Activated naive CD8-positive, alpha-beta T cell treated with anti-CD3 and anti-CD28 coated beads, Interleukin-2, amount 10 ng/mL, durations not matched to agents 7 days and 5 days (primary cell): ENCODE results near the gene SLCO2A1. TPM values are rescaled to one million over a fixed set of nuclear protein-coding genes. Genes with fewer than 3 reads are reported as not detected.
A peak's percentile ranks its signal among the peaks of the same experiment; 100 is the strongest.

Source experiments
- ATAC-seq: fragments of 150-1000 bp; cut with Tn5 transposase; one replicate; pipeline ENCODE4 v1.10.0; 2021; ENCODE audit warnings: low read depth, moderate library complexity
- POLR2A ChIA-PET: fragments of 350-600 bp; sonication (Branson Sonifier 250); formaldehyde crosslinking; loops from one replicate; lab custom pipeline; 2021; ENCODE audit warnings: antibody characterized with exemption; lab: Charles Lee
- DNase-seq: peaks from one replicate; pipeline ENCODE4 v3.0.0; 2021
- H3K27ac Mint-ChIP-seq: one replicate; pipeline ENCODE4 v1.8.0; 2022; ENCODE audit warnings: mild to moderate bottlenecking, mixed read lengths
- H3K27me3 Mint-ChIP-seq: one replicate; pipeline ENCODE4 v1.8.0; 2022; ENCODE audit warnings: mild to moderate bottlenecking, moderate library complexity, mixed read lengths
- H3K36me3 Mint-ChIP-seq: one replicate; pipeline ENCODE4 v1.8.0; 2021; ENCODE audit warnings: mild to moderate bottlenecking, mixed read lengths
- H3K4me1 Mint-ChIP-seq: one replicate; pipeline ENCODE4 v1.8.0; 2021; ENCODE audit warnings: mixed read lengths
- H3K4me3 Mint-ChIP-seq: one replicate; pipeline ENCODE4 v1.8.0; 2022; ENCODE audit warnings: mild to moderate bottlenecking, moderate library complexity, mixed read lengths
- H3K9me3 Mint-ChIP-seq: one replicate; pipeline ENCODE4 v1.8.0; 2021; ENCODE audit warnings: mixed read lengths
- total RNA-seq, 2 experiments: library from RNA; stranded (reverse); gene quantifications; one replicate each; pipeline ENCODE4 v1.2.3, GENCODE V29; 2021

The SLCO2A1 gene
- total RNA-seq, 2 experiments from 2014 or later: not detected

DNA sequence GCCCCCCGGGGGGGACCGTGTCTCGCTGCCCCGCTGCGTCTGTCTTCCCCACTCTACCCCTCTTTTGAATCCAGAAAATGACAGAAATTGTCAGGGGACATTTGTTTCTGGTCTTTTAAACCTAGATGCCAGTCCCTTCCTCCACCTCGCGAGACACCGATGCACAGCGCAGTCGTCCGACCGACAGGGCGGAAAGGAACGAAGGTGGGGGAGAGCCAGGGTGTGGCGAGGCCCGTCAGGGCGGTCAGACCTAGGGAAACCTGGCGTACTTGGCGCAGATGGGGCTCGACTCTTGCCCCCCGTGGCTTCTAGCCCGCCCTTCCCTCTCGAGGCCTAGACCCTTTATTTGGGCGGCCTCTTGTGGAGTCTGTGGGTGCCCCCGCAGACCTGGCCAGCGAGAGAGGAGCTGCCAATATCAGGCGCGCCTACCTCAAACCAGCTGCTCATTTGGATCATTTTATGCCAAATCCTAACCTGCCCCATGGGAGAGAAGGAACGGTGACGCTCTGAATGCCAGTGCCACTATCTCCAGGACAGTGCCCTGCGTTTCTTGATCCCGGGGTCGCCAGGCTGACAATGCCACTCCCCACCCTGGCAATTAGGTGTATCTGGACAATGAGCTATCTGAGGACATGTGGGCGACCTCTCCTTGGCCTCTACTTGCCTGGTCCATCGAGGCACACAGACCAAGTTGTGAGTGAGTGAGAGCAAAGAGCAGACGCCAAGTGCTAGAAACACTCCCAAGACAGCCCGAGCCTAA, 133.5 kb downstream of the SLCO2A1 start:
- POLR2A ChIA-PET: no interaction called here
- H3K4me3 Mint-ChIP-seq: peak overlapping the region; percentile 69
- H3K27ac Mint-ChIP-seq: no peak overlapping the region
- H3K36me3 Mint-ChIP-seq: no peaks in the 10 kb centered on the region
- DNase-seq (no peak), ATAC-seq (peak; percentile 38)
- peaks cover 78% of the 10 kb centered on the region for H3K27me3 Mint-ChIP-seq
- H3K4me1 Mint-ChIP-seq: peaks cover 2% of the 10 kb centered on the region
- no peaks in the 10 kb centered on the region for H3K9me3 Mint-ChIP-seq

DNA sequence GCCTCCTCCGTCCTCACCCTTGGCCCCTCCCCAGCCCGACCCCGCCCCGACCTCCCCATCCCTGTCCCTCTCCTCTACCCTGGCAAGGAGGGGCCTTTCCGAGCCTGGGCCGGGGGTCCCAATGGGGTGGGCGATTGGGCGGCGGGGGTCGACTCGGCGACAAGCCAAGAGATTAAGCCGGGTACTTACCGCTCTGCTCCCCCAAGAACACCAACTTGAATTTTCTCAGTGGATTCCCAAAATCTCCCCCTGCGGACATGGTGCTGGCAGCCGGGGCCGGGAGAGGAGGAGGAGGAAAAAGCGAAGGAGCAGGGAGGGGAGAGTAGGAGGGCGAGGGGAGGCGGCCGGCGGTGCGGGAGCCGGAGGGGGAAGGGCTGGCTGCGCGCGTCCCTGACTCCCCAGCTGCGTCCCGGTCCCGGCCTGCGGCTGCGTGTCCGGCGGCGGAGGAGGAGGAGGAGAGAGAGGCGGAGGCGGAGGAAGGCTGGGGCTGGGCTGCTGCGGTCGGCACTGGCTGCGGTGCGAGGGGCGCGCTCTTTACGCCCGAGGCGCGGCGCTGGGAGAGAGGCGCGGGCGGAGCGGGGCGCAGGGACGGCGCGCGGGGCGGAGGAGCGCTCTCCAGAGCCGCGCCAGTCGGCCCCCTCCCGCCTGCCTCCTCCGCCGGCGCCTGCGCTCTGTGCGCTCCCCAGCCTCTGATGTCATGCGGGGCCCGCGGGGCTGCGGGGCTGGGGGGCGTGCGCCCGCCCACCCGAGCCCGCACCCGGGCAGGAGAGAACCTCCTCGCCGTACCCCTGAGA, 134.3 kb downstream of the SLCO2A1 start, which contains the start of gene RAB6B:
TSS of gene RAB6B (minus strand) at position 675 of the 794 bp plus-strand sequence. CDS start at position 259, 416 bp downstream.
- peaks cover 77% of the 10 kb centered on the region for H3K27me3 Mint-ChIP-seq
- H3K27ac Mint-ChIP-seq: no peak within 1 kb of the TSS
- no peaks in the 10 kb centered on the region for H3K9me3 Mint-ChIP-seq
- peaks cover 2% of the 10 kb centered on the region for H3K4me1 Mint-ChIP-seq
- POLR2A ChIA-PET: no interaction called here
- no peaks in the 10 kb centered on the region for H3K36me3 Mint-ChIP-seq
- peak; percentile 84 for ATAC-seq
- peak within 1 kb of the TSS; percentile 71 for H3K4me3 Mint-ChIP-seq
- peak; percentile 53 for DNase-seq

- POLR2A ChIA-PET: no interaction called here
- no peak for ATAC-seq
- Mint-ChIP-seq H3K4me1 (peaks cover 2% of the 10 kb centered on the region), H3K27me3 (peaks cover 71% of the 10 kb centered on the region), H3K36me3 (no peaks in the 10 kb centered on the region), H3K4me3 (no peak overlapping the region), H3K27ac (no peak overlapping the region), H3K9me3 (no peaks in the 10 kb centered on the region)
- DNase-seq: no peak
Measured at GRCh38 chr3:133894353-133895207, 135.1 kb downstream of the SLCO2A1 start.

- DNase-seq (no peak), ATAC-seq (no peak)
- Mint-ChIP-seq H3K9me3 (no peaks in the 10 kb centered on the region), H3K27ac (no peak overlapping the region), H3K4me1 (peaks cover 2% of the 10 kb centered on the region), H3K27me3 (peaks cover 67% of the 10 kb centered on the region), H3K4me3 (no peak overlapping the region), H3K36me3 (no peaks in the 10 kb centered on the region)
- POLR2A ChIA-PET: no interaction called here
Measured at GRCh38 chr3:133893683-133894352, 135.9 kb downstream of the SLCO2A1 start.

DNA sequence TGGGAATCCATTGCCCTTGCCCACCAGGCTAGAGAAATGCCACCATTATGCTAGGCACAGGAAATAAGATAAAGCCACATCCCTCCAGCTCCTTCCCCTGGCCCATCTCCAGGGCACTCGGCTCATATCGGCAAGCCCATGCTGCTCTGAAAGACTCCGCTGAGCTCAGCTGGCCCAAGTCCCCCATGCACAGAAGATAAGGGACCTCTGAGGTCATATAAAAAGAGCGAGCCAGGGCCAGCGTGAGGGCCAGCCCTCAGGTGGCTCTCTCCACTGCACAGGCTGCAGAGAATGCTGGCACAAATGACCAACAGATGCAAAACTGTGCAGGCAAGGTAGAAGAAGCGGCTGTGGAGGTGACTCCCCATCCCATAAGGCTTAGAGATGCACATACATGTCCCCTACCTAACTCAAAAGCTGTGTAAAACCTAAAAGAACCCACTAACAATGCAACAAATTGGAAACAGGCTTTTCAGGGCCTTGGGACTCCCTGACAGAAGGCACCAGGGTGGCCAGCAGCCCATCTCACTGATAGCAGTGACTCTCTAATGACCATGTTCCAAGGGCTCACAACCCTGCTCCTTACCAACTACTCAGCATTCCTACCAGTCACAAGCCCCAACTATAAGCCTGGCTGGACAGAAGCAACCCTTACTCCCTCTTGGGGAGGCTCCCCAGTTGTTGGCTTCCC, 137.0 kb downstream of the SLCO2A1 start:
- Mint-ChIP-seq H3K9me3 (no peaks in the 10 kb centered on the region), H3K36me3 (no peaks in the 10 kb centered on the region), H3K4me1 (peaks cover 2% of the 10 kb centered on the region), H3K4me3 (no peak overlapping the region), H3K27ac (no peak overlapping the region), H3K27me3 (peaks cover 61% of the 10 kb centered on the region)
- DNase-seq: no peak
- POLR2A ChIA-PET: no interaction called here
- no peak for ATAC-seq

GRCh38 chr3:133891662-133892378, 137.9 kb downstream of the SLCO2A1 start:
- Mint-ChIP-seq H3K27ac (no peak overlapping the region), H3K27me3 (peaks cover 54% of the 10 kb centered on the region), H3K9me3 (no peaks in the 10 kb centered on the region), H3K4me3 (no peak overlapping the region), H3K4me1 (peaks cover 2% of the 10 kb centered on the region), H3K36me3 (no peaks in the 10 kb centered on the region)
- no peak for DNase-seq
- ATAC-seq: no peak
- POLR2A ChIA-PET: no interaction called here

DNA sequence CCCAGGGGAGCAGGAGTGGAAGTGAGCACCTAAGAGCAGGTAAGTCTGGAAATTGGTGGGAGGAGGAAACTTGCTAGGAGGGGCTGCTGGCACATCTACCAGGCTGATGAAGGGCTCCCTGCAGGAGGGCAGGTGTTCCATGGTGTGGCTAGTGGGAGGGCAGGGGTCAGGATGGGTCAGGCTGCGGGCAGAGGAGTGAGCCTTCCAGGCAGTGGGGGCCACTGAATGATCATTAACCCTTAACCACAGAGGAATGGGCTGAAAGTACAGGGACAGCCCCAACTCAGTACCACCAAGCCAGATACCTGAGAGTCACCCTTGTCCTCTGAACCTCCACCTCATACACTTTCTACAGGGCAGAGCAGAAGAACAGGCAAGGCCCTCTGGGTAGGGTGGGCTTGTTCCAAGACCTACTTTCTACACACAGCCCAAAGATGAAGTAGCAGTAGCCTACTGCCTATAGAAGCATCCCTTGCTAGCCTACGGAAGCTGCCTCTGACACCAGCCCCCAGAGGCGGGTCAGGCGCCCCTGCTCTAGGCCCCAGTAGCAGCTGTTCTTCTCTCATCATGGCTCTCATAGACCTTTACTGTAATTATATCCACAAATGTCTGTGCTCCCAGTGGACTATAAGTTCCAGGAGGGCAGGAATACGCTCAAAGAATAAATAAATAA, 138.6 kb downstream of the SLCO2A1 start:
- H3K36me3 Mint-ChIP-seq: no peaks in the 10 kb centered on the region
- no peaks in the 10 kb centered on the region for H3K9me3 Mint-ChIP-seq
- H3K27me3 Mint-ChIP-seq: peaks cover 47% of the 10 kb centered on the region
- ATAC-seq (no peak), DNase-seq (no peak)
- H3K4me3 Mint-ChIP-seq: no peak overlapping the region
- no peak overlapping the region for H3K27ac Mint-ChIP-seq
- POLR2A ChIA-PET: no interaction called here
- H3K4me1 Mint-ChIP-seq: peaks cover 2% of the 10 kb centered on the region

GRCh38 chr3:133890037-133890436, 139.7 kb downstream of the SLCO2A1 start:
- DNase-seq (no peak), ATAC-seq (no peak)
- POLR2A ChIA-PET: no interaction called here
- no peaks in the 10 kb centered on the region for H3K4me1 Mint-ChIP-seq
- no peak overlapping the region for H3K4me3 Mint-ChIP-seq
- H3K27me3 Mint-ChIP-seq: peaks cover 42% of the 10 kb centered on the region
- H3K36me3 Mint-ChIP-seq: no peaks in the 10 kb centered on the region
- H3K9me3 Mint-ChIP-seq: no peaks in the 10 kb centered on the region
- H3K27ac Mint-ChIP-seq: no peak overlapping the region

DNA sequence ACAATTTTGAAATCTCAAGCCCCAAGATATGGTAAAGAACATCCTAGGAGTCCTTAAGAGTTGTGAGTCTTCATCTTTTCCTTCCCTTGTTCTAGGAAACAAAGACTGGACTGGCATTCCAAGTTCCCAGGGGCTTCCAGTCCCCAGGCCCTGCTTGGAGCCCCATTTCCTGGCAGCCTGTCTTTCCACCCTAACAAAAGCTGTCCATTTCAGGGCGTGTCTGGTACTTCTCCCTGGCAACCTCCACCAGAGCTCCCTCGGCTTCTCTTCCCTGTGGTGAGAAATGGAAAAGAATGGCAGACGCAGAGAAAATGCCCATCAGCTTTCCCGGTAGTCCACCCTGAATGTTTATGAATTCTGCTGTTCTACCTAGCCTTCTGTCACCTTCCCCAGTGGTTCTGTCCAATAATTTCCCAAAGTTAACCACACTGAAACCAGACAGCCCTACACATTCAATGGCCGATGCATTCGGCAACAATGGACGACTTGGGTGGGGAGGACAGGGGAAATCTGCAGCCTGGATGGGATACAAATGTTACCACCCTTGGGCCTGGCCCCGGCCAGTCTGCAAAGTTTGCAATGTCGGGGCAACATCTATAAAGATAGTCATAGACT, 140.9 kb downstream of the SLCO2A1 start:
- Mint-ChIP-seq H3K4me3 (no peak overlapping the region), H3K27ac (no peak overlapping the region), H3K4me1 (no peaks in the 10 kb centered on the region), H3K36me3 (no peaks in the 10 kb centered on the region), H3K27me3 (peaks cover 32% of the 10 kb centered on the region), H3K9me3 (no peaks in the 10 kb centered on the region)
- POLR2A ChIA-PET: no interaction called here
- no peak for ATAC-seq
- DNase-seq: no peak

DNA sequence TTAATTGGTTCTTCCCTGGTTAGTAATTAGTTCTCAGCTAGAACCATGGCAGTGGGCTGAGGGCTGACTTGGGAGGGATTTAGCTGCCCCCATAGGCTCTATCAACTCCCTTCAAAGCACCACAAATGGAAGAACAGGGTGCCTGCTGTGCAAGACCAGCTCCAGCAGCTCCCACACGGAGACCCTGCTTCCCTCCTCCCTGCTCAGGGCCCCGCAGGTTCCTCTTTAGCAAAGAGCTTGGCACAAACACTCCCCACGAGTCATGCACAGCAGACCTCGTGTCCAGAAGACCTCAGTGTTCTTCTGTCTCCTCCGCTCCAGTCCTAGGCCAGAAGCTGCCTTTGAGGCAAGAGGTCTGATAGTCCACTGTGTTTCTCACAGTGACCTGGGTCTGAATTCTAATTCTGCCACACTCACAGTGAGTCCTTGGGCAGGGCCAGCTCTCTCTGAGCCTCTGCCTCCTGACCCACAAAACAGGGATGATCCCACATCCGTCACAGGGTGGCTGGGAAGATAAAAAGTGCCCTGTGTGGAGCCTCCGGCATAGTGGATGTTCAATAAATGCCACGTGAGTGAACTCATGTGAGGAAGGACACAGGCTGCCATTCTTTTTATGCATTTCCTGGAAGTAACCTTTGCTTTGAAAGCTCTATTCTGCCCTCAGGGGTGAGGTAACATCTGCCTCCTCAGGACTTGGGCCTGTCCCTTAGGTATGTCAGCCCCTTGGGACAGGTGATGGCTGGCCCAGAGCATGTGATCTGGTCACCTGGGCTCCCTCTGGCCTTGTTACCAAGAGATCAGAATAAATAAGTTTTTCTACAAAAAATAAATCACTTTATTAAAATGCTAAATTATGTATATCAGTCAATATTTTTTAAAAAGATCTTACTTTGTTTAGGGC, 141.7 kb downstream of the SLCO2A1 start:
- Mint-ChIP-seq H3K4me1 (peaks cover 1% of the 10 kb centered on the region), H3K4me3 (no peak overlapping the region), H3K36me3 (no peaks in the 10 kb centered on the region), H3K27ac (no peak overlapping the region), H3K9me3 (no peaks in the 10 kb centered on the region), H3K27me3 (peaks cover 25% of the 10 kb centered on the region)
- ATAC-seq (no peak), DNase-seq (no peak)
- POLR2A ChIA-PET: no interaction called here
